H9 (cell line): ENCODE data around the gene ROBO1. TPM values are rescaled to one million over a fixed set of nuclear protein-coding genes. Genes with fewer than 3 reads are reported as not detected.

ENCODE experiments used
- DNase-seq: peaks from one replicate; pipeline ENCODE4 v3.0.0-alpha.2; 2017
- H2AFZ ChIP-seq: one replicate; pipeline ENCODE4 v1.6.1; 2013; ENCODE audit warnings: mild to moderate bottlenecking, low read length, control low read depth, moderate library complexity
- H2AK5ac ChIP-seq: 2 replicates; pipeline ENCODE4 v1.6.1; 2013; ENCODE audit warnings: low read length, control low read depth, mixed read lengths; ENCODE audit not compliant: insufficient read length
- H2BK120ac ChIP-seq: one replicate; pipeline ENCODE4 v1.6.1; 2013; ENCODE audit warnings: low read depth, mild to moderate bottlenecking, low read length, control low read depth, inconsistent platforms; ENCODE audit not compliant: poor library complexity, severe bottlenecking
- H2BK12ac ChIP-seq: 2 replicates; pipeline ENCODE4 v1.6.1; 2013; ENCODE audit warnings: low read length, control low read depth, mixed read lengths, low read depth; ENCODE audit not compliant: insufficient read length
- H2BK15ac ChIP-seq: 2 replicates; pipeline ENCODE4 v1.6.1; 2013; ENCODE audit warnings: low read depth, low read length, control low read depth
- H2BK20ac ChIP-seq: one replicate; pipeline ENCODE4 v1.6.1; 2013; ENCODE audit warnings: low read depth, mild to moderate bottlenecking, low read length, control low read depth, inconsistent platforms; ENCODE audit not compliant: poor library complexity, severe bottlenecking
- H2BK5ac ChIP-seq: 2 replicates; pipeline ENCODE4 v1.6.1; 2013; ENCODE audit warnings: low read length, control low read depth, mixed read lengths; ENCODE audit not compliant: insufficient read length
- H3K14ac ChIP-seq: 2 replicates; pipeline ENCODE4 v1.6.1; 2013; ENCODE audit warnings: low read length, control low read depth; ENCODE audit not compliant: insufficient read depth
- H3K18ac ChIP-seq: 2 replicates; pipeline ENCODE4 v1.6.1; 2013; ENCODE audit warnings: low read depth, mild to moderate bottlenecking, mixed read lengths, low read length, control low read depth; ENCODE audit not compliant: insufficient read length
- H3K23ac ChIP-seq: 2 replicates; pipeline ENCODE4 v1.6.1; 2013; ENCODE audit warnings: low read length, control low read depth, mixed read lengths, low read depth; ENCODE audit not compliant: insufficient read length
- H3K23me2 ChIP-seq: 2 replicates; pipeline ENCODE4 v1.6.1; 2013; ENCODE audit warnings: low read depth, mild to moderate bottlenecking, mixed read lengths, low read length, control low read depth; ENCODE audit not compliant: insufficient read length, poor library complexity, severe bottlenecking
- H3K27ac ChIP-seq: 2 replicates; pipeline ENCODE4 v1.5.1; 2013; ENCODE audit warnings: low read length, control low read depth, mixed read lengths, low read depth; ENCODE audit not compliant: insufficient read length
- H3K27me3 ChIP-seq: 2 replicates; pipeline ENCODE4 v1.6.1; 2013; ENCODE audit warnings: low read length, control low read depth, inconsistent platforms; ENCODE audit not compliant: insufficient read depth
- H3K4ac ChIP-seq: 2 replicates; pipeline ENCODE4 v1.6.1; 2013; ENCODE audit warnings: low read depth, mild to moderate bottlenecking, control low read depth, inconsistent platforms, low read length, moderate library complexity
- H3K4me1 ChIP-seq: 2 replicates; pipeline ENCODE4 v1.6.1; 2013; ENCODE audit warnings: low read length, control low read depth, inconsistent platforms; ENCODE audit not compliant: insufficient read depth
- H3K4me2 ChIP-seq: 2 replicates; pipeline ENCODE4 v1.6.1; 2013; ENCODE audit warnings: low read length, control low read depth, mixed read lengths; ENCODE audit not compliant: insufficient read length, insufficient read depth
- H3K56ac ChIP-seq: 2 replicates; pipeline ENCODE4 v1.6.1; 2013; ENCODE audit warnings: low read depth, mild to moderate bottlenecking, mixed read lengths, low read length, control low read depth; ENCODE audit not compliant: insufficient read length
- H3K79me1 ChIP-seq: 2 replicates; pipeline ENCODE4 v1.6.1; 2013; ENCODE audit warnings: low read depth, mild to moderate bottlenecking, moderate library complexity, low read length, control low read depth, inconsistent platforms; ENCODE audit not compliant: insufficient read depth, poor library complexity, severe bottlenecking
- H3K79me2 ChIP-seq: 2 replicates; pipeline ENCODE4 v1.6.1; 2013; ENCODE audit warnings: low read length, control low read depth, inconsistent platforms; ENCODE audit not compliant: insufficient read depth
- H3K9ac ChIP-seq: 2 replicates; pipeline ENCODE4 v1.6.1; 2013; ENCODE audit warnings: low read length, control low read depth, mixed read lengths; ENCODE audit not compliant: insufficient read length; ENCODE audit errors: extremely low read depth
- H3K9me3 ChIP-seq: one replicate; pipeline ENCODE4 v1.6.1; 2013; ENCODE audit warnings: low read depth, low read length, inconsistent platforms; ENCODE audit not compliant: control insufficient read depth
- H3T11ph ChIP-seq: one replicate; pipeline ENCODE4 v1.6.1; 2013; ENCODE audit warnings: mild to moderate bottlenecking, low read length, control low read depth, inconsistent platforms
- H4K20me1 ChIP-seq: one replicate; pipeline ENCODE4 v1.6.1; 2013; ENCODE audit not compliant: control insufficient read depth, insufficient read length, insufficient read depth
- H4K5ac ChIP-seq: 2 replicates; pipeline ENCODE4 v1.6.1; 2013; ENCODE audit warnings: low read depth, mild to moderate bottlenecking, mixed read lengths, low read length, control low read depth; ENCODE audit not compliant: insufficient read length
- H4K8ac ChIP-seq: replicated peaks from 2 replicates; pipeline ENCODE4 v1.6.1; 2013; ENCODE audit warnings: low read length, control low read depth, mixed read lengths, low read depth; ENCODE audit not compliant: insufficient read length
- H4K91ac ChIP-seq: 2 replicates; pipeline ENCODE4 v1.6.1; 2013; ENCODE audit warnings: low read depth, mild to moderate bottlenecking, moderate library complexity, mixed read lengths, low read length, control low read depth; ENCODE audit not compliant: insufficient read length
- H3K27ac Mint-ChIP-seq, 3 experiments: 2 replicates in 2 of 3; 3 replicates in 1 of 3; pipeline ENCODE4 v1.8.0; 2020 to 2021; ENCODE audit warnings: mixed read lengths in 3 of 3, mild to moderate bottlenecking in 1 of 3, moderate library complexity in 1 of 3
- H3K27me3 Mint-ChIP-seq: 2 replicates; pipeline ENCODE4 v1.8.0; 2021; ENCODE audit warnings: low read depth, mild to moderate bottlenecking, moderate library complexity, mixed read lengths
- H3K36me3 Mint-ChIP-seq, 3 experiments: 2 replicates in 2 of 3; 3 replicates in 1 of 3; pipeline ENCODE4 v1.8.0; 2020 to 2021; ENCODE audit warnings: low read depth in 3 of 3, mixed read lengths in 3 of 3; ENCODE audit not compliant: insufficient read depth in 1 of 3
- H3K4me1 Mint-ChIP-seq, 2 experiments: 2 replicates each; pipeline ENCODE4 v1.8.0; 2020; ENCODE audit warnings: mixed read lengths in 2 of 2
- H3K4me3 Mint-ChIP-seq, 2 experiments: 2 replicates in 1 of 2; 3 replicates in 1 of 2; pipeline ENCODE4 v1.8.0; 2020 to 2021; ENCODE audit warnings: mild to moderate bottlenecking in 2 of 2, mixed read lengths in 2 of 2, moderate library complexity in 1 of 2
- H3K9me3 Mint-ChIP-seq, 2 experiments: 2 replicates in 1 of 2; 3 replicates in 1 of 2; pipeline ENCODE4 v1.8.0; 2020; ENCODE audit warnings: mild to moderate bottlenecking in 2 of 2, mixed read lengths in 2 of 2, moderate library complexity in 1 of 2
- WGBS: extraction: QIAGEN DNeasy Blood & Tissue Kit; methylation state at CpG from one replicate; pipeline ENCODE4 v1.1.7; 2013; ENCODE audit warnings: missing lambda C conversion rate, low lambda C conversion rate, mixed read lengths; ENCODE audit not compliant: insufficient read length; ENCODE audit errors: extremely low coverage; 5-methylcytosine and 5-hydroxymethylcytosine counted together
- total RNA-seq: library from RNA; stranded (reverse); gene quantifications from 2 replicates; pipeline ENCODE4 v1.2.1, GENCODE V29; 2021
- TF ChIP-seq, protein P1 (sequence below): fragments of 200-600 bp; sonication (generic); conservative IDR thresholded peaks from 3 replicates; pipeline ENCODE4 v1.8.0; 2021; ENCODE audit warnings: antibody characterized with exemption, mild to moderate bottlenecking

The ROBO1 gene
- total RNA-seq, 1 experiment from 2014 or later: 62.7 TPM

GRCh38 chr3:79390352-79390751, 377.4 kb downstream of the ROBO1 start:
- Histone ChIP-seq H3K9me3 (no peaks in the 10 kb centered on the region), H2BK15ac (no peak overlapping the region), H4K91ac (no peak overlapping the region), H2BK120ac (no peak overlapping the region), H3T11ph (no peak overlapping the region), H3K14ac (no peak overlapping the region), H2BK12ac (no peak overlapping the region), H2AK5ac (no peak overlapping the region), H4K20me1 (no peaks in the 10 kb centered on the region), H3K56ac (no peak overlapping the region), H3K79me1 (no peaks in the 10 kb centered on the region), H3K4ac (no peak overlapping the region), H3K23me2 (no peaks in the 10 kb centered on the region), H2AFZ (no peak overlapping the region), H3K27me3 (no peaks in the 10 kb centered on the region), H3K9ac (no peak overlapping the region), H4K8ac (no peak overlapping the region), H3K79me2 (no peaks in the 10 kb centered on the region), H3K23ac (no peak overlapping the region), H3K4me1 (no peaks in the 10 kb centered on the region; the same call in 1 of the 2 replicates), H2BK20ac (no peak overlapping the region), H4K5ac (no peak overlapping the region), H3K18ac (no peak overlapping the region), H3K27ac (no peak overlapping the region), H3K4me2 (no peak overlapping the region), H2BK5ac (no peak overlapping the region)
- no peaks in the 10 kb centered on the region for H3K27me3 Mint-ChIP-seq
- no peak overlapping the region for H3K4me3 Mint-ChIP-seq
- H3K27ac Mint-ChIP-seq: no peak overlapping the region
- no peaks in the 10 kb centered on the region for H3K9me3 Mint-ChIP-seq
- H3K4me1 Mint-ChIP-seq: peaks cover 0 to 3% of the 10 kb centered on the region in 2 experiments; a peak in 1 of 4 replicates
- TF ChIP-seq, protein P1, sequence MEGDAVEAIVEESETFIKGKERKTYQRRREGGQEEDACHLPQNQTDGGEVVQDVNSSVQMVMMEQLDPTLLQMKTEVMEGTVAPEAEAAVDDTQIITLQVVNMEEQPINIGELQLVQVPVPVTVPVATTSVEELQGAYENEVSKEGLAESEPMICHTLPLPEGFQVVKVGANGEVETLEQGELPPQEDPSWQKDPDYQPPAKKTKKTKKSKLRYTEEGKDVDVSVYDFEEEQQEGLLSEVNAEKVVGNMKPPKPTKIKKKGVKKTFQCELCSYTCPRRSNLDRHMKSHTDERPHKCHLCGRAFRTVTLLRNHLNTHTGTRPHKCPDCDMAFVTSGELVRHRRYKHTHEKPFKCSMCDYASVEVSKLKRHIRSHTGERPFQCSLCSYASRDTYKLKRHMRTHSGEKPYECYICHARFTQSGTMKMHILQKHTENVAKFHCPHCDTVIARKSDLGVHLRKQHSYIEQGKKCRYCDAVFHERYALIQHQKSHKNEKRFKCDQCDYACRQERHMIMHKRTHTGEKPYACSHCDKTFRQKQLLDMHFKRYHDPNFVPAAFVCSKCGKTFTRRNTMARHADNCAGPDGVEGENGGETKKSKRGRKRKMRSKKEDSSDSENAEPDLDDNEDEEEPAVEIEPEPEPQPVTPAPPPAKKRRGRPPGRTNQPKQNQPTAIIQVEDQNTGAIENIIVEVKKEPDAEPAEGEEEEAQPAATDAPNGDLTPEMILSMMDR: no peak
- H3K36me3 Mint-ChIP-seq: no peaks in the 10 kb centered on the region
- no peak for DNase-seq
- WGBS: no CpG with 5 or more reads among the region's 2 CpGs
